ENCODE results near the gene PPP1R16B.

GRCh38 chr20:38843346-38843745 is 37.8 kb downstream of the PPP1R16B start:
- TF ChIP-seq CTCF (IDR thresholded peaks at IDR 0.05) (no peak), POLR2A (IDR thresholded peaks at IDR 0.05) (no peak)

Data from body of pancreas (tissue), 4 donors.